HepG2 (cell line): ENCODE results near the gene SDC4. TPM values are rescaled to one million over a fixed set of nuclear protein-coding genes. Genes with fewer than 3 reads are reported as not detected.

ENCODE experiments used
- ATRX ChIP-seq: sonication (generic); formaldehyde crosslinking; IDR thresholded peaks from 2 replicates; pipeline ENCODE4 v1.4.0; 2020; ENCODE audit warnings: missing genetic modification reagents, borderline replicate concordance
- CENPT ChIP-seq: sonication (generic); formaldehyde crosslinking; IDR thresholded peaks from 2 replicates; pipeline ENCODE4 v1.8.0; 2022; ENCODE audit warnings: low read depth, mild to moderate bottlenecking, moderate library complexity, missing genetic modification reagents
- CREBL2 ChIP-seq: sonication (generic); formaldehyde crosslinking; IDR thresholded peaks from 2 replicates; pipeline ENCODE4 v1.8.1; 2023; ENCODE audit warnings: missing genetic modification reagents, mild to moderate bottlenecking, borderline replicate concordance
- HMGXB4 ChIP-seq, 2 experiments: sonication (generic) in 1 of 2; formaldehyde crosslinking in 1 of 2; IDR thresholded peaks; 2 replicates each; pipeline versions ENCODE4 v1.4.0 to v1.6.1; 2018 to 2020; ENCODE audit warnings: missing genetic modification reagents in 2 of 2, borderline replicate concordance in 1 of 2, low read depth in 1 of 2, mild to moderate bottlenecking in 1 of 2, missing biosample characterization in 1 of 2
- NCOR1 ChIP-seq: fragments of 200-600 bp; sonication (generic); IDR thresholded peaks from 2 replicates; pipeline ENCODE4 v1.7.0; 2017; ENCODE audit warnings: antibody characterized with exemption, low read length, borderline replicate concordance
- NFYC ChIP-seq: IDR thresholded peaks from 2 replicates; pipeline ENCODE4 v1.6.1; 2016; ENCODE audit warnings: missing genetic modification reagents, missing compliant biosample characterization
- PCBP2 ChIP-seq: fragments of 200-400 bp; formaldehyde crosslinking; optimal IDR thresholded peaks from 2 replicates; pipeline ENCODE3; 2018; ENCODE audit warnings: low read length, low read depth; ENCODE audit not compliant: poor library complexity, severe bottlenecking
- RARA ChIP-seq: IDR thresholded peaks from 2 replicates; pipeline ENCODE4 v1.6.1; 2016; ENCODE audit warnings: missing genetic modification reagents, missing compliant biosample characterization
- SMAD3 ChIP-seq: sonication (generic); formaldehyde crosslinking; IDR thresholded peaks from 2 replicates; pipeline ENCODE4 v1.4.0; 2020; ENCODE audit warnings: missing genetic modification reagents
- TCF7 ChIP-seq: sonication (generic); IDR thresholded peaks from 2 replicates; pipeline ENCODE4 v1.6.1; 2016; ENCODE audit warnings: antibody characterized with exemption, low read depth
- TEAD3 ChIP-seq: optimal IDR thresholded peaks from 2 replicates; pipeline ENCODE3; 2016; ENCODE audit warnings: borderline replicate concordance
- USF2 ChIP-seq, 2 experiments: sonication (generic) in 1 of 2; formaldehyde crosslinking in 1 of 2; IDR thresholded peaks; 2 replicates each; pipeline versions ENCODE4 v1.5.1 to v1.6.1; 2011 to 2020; ENCODE audit warnings: borderline replicate concordance in 1 of 2, low read depth in 1 of 2, low read length in 1 of 2, mild to moderate bottlenecking in 1 of 2, missing genetic modification reagents in 1 of 2, moderate library complexity in 1 of 2
- ZBED4 ChIP-seq: sonication (generic); formaldehyde crosslinking; IDR thresholded peaks from 2 replicates; pipeline ENCODE4 v1.4.0; 2020; ENCODE audit warnings: missing genetic modification reagents, borderline replicate concordance
- ZNF251 ChIP-seq: sonication (generic); formaldehyde crosslinking; IDR thresholded peaks from 2 replicates; pipeline ENCODE4 v1.9.0; 2021; ENCODE audit warnings: mild to moderate bottlenecking, missing genetic modification reagents
- ZNF256 ChIP-seq: sonication (generic); formaldehyde crosslinking; conservative IDR thresholded peaks from 2 replicates; pipeline ENCODE4 v1.4.0; 2020; ENCODE audit warnings: missing genetic modification reagents
- ZNF350 ChIP-seq: sonication (generic); formaldehyde crosslinking; IDR thresholded peaks from 2 replicates; pipeline ENCODE4 v1.4.0; 2020; ENCODE audit warnings: mild to moderate bottlenecking, low read depth, missing genetic modification reagents, borderline replicate concordance
- ZNF503 ChIP-seq: sonication (generic); formaldehyde crosslinking; IDR thresholded peaks from 2 replicates; pipeline ENCODE4 v1.4.0; 2020; ENCODE audit warnings: missing genetic modification reagents
- ZNF563 ChIP-seq: sonication (generic); formaldehyde crosslinking; IDR thresholded peaks from 2 replicates; pipeline ENCODE4 v1.8.0; 2022; ENCODE audit warnings: mild to moderate bottlenecking, moderate library complexity, missing genetic modification reagents
- polyA plus RNA-seq, 8 experiments: library from polyadenylated mRNA; depleted of rRNA in 3 of 8; stranded (reverse) in 7 of 8; unstranded in 1 of 8; fragments of >200 nt; fragmentation: Illumina TruSeq in 4 of 8; extraction: Trizol in 4 of 8; gene quantifications; 2 replicates each; pipeline versions ENCODE4 v1.2.1 to v1.2.3, GENCODE V29; 2011 to 2016; ENCODE audit warnings: low read depth in 4 of 8, missing spikeins in 1 of 8, mixed read lengths in 1 of 8; ENCODE audit not compliant: insufficient read depth in 1 of 8
- total RNA-seq, 5 experiments: library from RNA; depleted of rRNA; stranded (reverse); fragments of >200 nt; fragmentation: Illumina TruSeq; extraction: Trizol; gene quantifications; 2 replicates each; pipeline ENCODE4 v1.2.3, GENCODE V29; 2016; ENCODE audit warnings: low read depth in 1 of 5

Gene SDC4
- total and polyA plus RNA-seq, 2 of the 13 experiments (the other 11 are each of a cell fraction or from before 2014, with no cell fraction given): 49.0 to 65.1 TPM

GRCh38 chr20:45343532-45344167 is 4.6 kb downstream of the SDC4 start (continued):
- TF ChIP-seq ZNF503 (CRISPR knock-in tag) (0 out of 2 replicates have a peak, but pooled peaks have one; percentile 15), NFYC (no peak), CREBL2 (CRISPR knock-in tag) (0 out of 2 replicates have a peak, but pooled peaks have one; percentile 19), PCBP2 (peak; percentile 59), SMAD3 (CRISPR knock-in tag) (0 out of 2 replicates have a peak, but pooled peaks have one; percentile 13), TEAD3 (CRISPR knock-in tag) (no peak), ZNF256 (CRISPR knock-in tag) (no peak), ZNF251 (CRISPR knock-in tag) (no peak), RARA (CRISPR knock-in tag) (peak; percentile 62), USF2 (IDR thresholded peaks at IDR 0.05; ENCODE audit: low read depth, low read length) (no peak), USF2 (CRISPR knock-in tag; IDR thresholded peaks at IDR 0.05; ENCODE audit: borderline replicate concordance) (0 out of 2 replicates have a peak, but pooled peaks have one; percentile 22), ATRX (CRISPR knock-in tag) (no peak), NCOR1 (peak; percentile 98), TCF7 (peak; percentile 50), CENPT (CRISPR knock-in tag) (no peak), ZNF350 (CRISPR knock-in tag) (peak; percentile 80), ZBED4 (CRISPR knock-in tag) (no peak), ZNF563 (CRISPR knock-in tag) (0 out of 2 replicates have a peak, but pooled peaks have one; percentile 38), HMGXB4 (CRISPR knock-in tag; IDR thresholded peaks at IDR 0.05; ENCODE audit: borderline replicate concordance in 1 of 2, low read depth in 1 of 2) (peak in 1 of 2 experiments; percentile 41; a peak in 1 of 4 replicates)
